ENCODE results near the gene SLIT1. TPM values are rescaled to one million over a fixed set of nuclear protein-coding genes. Genes with fewer than 3 reads are reported as not detected.
A peak's percentile ranks its signal among the peaks of the same experiment; 100 is the strongest.

SLIT1 gene
- total RNA-seq, 1 donor from 2014 or later = 55.7 TPM

DNA sequence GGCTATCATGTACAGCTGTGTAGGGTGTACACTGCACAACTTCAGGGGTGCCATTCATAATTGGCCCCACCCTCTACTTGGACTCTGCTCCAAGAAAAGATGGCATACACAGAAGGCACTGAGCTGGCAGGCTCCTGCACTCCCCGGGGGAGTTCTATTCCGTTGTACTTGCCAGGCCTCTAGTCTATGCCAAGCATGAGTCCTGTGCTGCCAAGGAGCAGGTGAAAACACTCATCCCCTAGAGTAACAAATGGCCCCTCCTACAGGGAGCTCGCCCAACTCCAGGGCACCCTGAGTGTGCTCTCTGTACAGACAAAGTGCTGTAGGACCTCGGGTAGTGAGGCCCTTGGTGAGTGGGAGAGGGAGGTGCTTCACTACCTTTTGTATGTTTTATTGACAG is 127.2 kb downstream of the SLIT1 start:
- H3K27me3 Mint-ChIP-seq = no peaks in the 10 kb centered on the region

DNA sequence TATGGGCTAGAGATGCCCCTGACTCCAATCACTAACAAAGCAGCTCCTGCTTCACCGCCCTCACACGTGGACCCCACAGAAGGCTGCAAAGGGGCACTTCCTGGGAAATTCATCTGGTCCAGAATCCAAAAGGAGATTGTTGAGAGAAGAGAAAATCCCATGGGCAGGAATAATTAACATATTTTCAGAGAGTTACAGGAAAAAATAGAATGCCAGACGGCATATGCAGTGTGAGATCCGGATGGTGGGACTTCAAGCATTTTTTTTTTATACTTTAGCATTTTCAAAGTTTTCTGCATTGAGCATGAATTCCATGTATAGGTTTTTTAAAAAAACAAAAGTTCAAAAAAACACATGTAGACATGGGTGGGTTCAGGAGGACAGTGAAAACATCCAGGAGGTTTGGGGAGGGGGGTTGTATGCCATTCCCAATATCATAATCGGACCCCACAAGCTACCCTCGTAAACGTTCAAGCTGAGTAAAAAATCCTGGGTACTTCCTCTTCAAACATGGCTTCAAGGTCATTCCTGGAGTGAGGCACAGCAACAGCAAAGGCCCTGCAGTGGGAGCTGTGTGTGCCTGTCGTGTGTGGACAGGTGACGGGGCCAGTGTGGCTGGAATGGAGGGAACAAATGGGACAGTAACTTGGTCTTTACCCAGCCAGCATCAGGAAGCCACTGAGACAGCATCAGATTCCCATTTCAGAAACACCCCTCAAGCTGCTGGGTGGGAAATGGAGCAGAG is 128.1 kb downstream of the SLIT1 start:
- H3K4me1 Mint-ChIP-seq (ENCODE audit: unreplicated experiment) = peaks cover 5% of the 10 kb centered on the region
- no peak for DNase-seq (ENCODE audit: extremely low spot score, unreplicated experiment)
- H3K27ac Mint-ChIP-seq = no peak overlapping the region
- H3K27me3 Mint-ChIP-seq = no peaks in the 10 kb centered on the region
- TF ChIP-seq, protein P1, sequence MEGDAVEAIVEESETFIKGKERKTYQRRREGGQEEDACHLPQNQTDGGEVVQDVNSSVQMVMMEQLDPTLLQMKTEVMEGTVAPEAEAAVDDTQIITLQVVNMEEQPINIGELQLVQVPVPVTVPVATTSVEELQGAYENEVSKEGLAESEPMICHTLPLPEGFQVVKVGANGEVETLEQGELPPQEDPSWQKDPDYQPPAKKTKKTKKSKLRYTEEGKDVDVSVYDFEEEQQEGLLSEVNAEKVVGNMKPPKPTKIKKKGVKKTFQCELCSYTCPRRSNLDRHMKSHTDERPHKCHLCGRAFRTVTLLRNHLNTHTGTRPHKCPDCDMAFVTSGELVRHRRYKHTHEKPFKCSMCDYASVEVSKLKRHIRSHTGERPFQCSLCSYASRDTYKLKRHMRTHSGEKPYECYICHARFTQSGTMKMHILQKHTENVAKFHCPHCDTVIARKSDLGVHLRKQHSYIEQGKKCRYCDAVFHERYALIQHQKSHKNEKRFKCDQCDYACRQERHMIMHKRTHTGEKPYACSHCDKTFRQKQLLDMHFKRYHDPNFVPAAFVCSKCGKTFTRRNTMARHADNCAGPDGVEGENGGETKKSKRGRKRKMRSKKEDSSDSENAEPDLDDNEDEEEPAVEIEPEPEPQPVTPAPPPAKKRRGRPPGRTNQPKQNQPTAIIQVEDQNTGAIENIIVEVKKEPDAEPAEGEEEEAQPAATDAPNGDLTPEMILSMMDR (conservative IDR thresholded peaks at IDR 0.05) = no peak
- peaks cover 4% of the 10 kb centered on the region for H3K36me3 Mint-ChIP-seq
- H3K4me3 Mint-ChIP-seq = no peak overlapping the region
- H3K9me3 Mint-ChIP-seq = no peaks in the 10 kb centered on the region

More for the DNA sequence above, 127.2 kb downstream of the SLIT1 start:
- Mint-ChIP-seq H3K36me3 (peaks cover 4% of the 10 kb centered on the region), H3K4me1 (ENCODE audit: unreplicated experiment) (peaks cover 8% of the 10 kb centered on the region), H3K4me3 (no peak overlapping the region), H3K9me3 (no peaks in the 10 kb centered on the region), H3K27ac (no peak overlapping the region)
- DNase-seq (ENCODE audit: extremely low spot score, unreplicated experiment) = no peak
- TF ChIP-seq, protein P1 (conservative IDR thresholded peaks at IDR 0.05) = no peak

DNA sequence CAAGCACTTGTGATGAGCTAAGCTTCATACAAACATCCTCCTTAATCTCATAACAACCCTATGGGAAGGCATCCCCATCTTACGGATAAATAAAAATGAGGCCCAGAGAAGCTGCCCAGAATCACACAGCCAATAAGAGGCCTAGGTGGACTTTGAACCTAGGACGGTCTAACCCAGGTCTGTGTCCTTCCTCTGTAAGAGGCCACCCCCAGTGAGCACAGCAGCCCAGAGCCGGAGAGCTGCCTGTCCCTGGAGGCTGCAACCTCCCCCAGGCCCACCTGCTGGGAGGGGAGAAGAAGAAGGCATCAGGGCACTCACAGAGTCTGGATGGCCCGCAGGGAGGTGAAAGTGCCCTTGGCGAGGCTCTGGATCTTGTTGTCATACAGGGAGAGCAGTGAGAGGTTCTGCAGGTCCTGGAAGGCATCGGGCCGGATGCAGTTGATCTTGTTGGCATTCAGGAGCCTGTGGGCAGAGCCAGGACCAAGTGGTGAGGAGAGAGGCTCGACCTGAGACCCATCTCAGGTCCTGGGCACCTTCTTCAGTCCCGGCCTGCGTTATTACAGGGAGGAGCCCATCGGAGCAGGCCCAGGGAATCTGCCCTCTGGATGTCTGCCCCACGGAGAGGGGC is 129.6 kb downstream of the SLIT1 start:
- no peak overlapping the region for H3K27ac Mint-ChIP-seq
- no peak for DNase-seq (ENCODE audit: extremely low spot score, unreplicated experiment)
- no peaks in the 10 kb centered on the region for H3K27me3 Mint-ChIP-seq
- H3K9me3 Mint-ChIP-seq = no peaks in the 10 kb centered on the region
- H3K36me3 Mint-ChIP-seq = peaks cover 4% of the 10 kb centered on the region
- H3K4me3 Mint-ChIP-seq = no peak overlapping the region
- TF ChIP-seq, protein P1 (conservative IDR thresholded peaks at IDR 0.05) = no peak
- H3K4me1 Mint-ChIP-seq (ENCODE audit: unreplicated experiment) = no peaks in the 10 kb centered on the region

DNA sequence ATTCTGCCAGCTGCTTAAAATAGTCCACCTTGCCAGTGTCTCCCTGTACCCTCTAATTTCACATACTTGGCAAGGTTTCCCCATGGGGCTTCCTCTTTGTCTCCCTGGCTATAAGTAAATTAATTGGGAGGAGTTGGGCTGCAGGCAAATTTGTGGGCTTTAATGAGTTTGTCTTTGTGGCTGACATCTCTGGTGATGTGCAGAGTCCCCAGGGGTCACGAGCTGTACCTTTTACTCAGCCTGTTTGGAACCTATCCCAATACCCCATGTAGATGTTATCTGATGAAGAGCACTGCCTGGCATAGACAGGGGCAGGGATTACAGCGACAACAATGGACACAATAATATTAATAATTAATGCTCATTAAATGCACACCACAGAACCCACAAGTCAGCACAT is 132.5 kb downstream of the SLIT1 start:
- H3K4me3 Mint-ChIP-seq = no peak overlapping the region
- H3K27me3 Mint-ChIP-seq = no peaks in the 10 kb centered on the region
- H3K4me1 Mint-ChIP-seq (ENCODE audit: unreplicated experiment) = no peaks in the 10 kb centered on the region
- TF ChIP-seq, protein P1 (conservative IDR thresholded peaks at IDR 0.05) = no peak
- no peak for DNase-seq (ENCODE audit: extremely low spot score, unreplicated experiment)
- no peaks in the 10 kb centered on the region for H3K9me3 Mint-ChIP-seq
- no peak overlapping the region for H3K27ac Mint-ChIP-seq
- peaks cover 4% of the 10 kb centered on the region for H3K36me3 Mint-ChIP-seq

DNA sequence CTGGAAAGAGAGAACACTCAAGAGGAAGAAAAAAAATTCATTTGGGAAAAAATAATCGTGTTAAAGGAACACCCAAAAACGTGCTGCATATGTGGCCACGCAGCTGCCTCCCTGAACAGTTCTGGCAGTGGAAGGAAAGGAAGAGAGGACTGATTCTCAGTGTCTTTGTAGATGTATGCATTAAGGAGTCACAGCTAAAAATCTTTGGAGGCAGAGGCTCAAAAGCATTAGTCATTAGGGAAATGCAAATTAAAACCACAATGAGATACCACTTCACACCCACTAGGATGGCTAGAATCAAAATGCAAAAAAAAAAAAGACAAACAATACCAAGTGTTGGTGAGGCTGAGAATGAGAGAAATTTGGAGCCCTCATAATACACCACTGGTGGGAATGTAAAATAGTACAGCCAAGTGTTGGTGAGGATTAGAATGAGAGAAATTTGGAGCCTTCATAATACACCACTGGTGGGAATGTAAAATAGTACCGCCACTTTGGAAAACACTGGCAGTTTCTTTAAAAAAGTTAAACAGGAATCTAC is 134.7 kb downstream of the SLIT1 start:
- H3K27me3 Mint-ChIP-seq = no peaks in the 10 kb centered on the region
- TF ChIP-seq, protein P1 (conservative IDR thresholded peaks at IDR 0.05) = no peak
- no peak for DNase-seq (ENCODE audit: extremely low spot score, unreplicated experiment)
- H3K27ac Mint-ChIP-seq = peak overlapping the region; percentile 14
- peaks cover 4% of the 10 kb centered on the region for H3K36me3 Mint-ChIP-seq
- H3K9me3 Mint-ChIP-seq = no peaks in the 10 kb centered on the region
- H3K4me3 Mint-ChIP-seq = no peak overlapping the region
- H3K4me1 Mint-ChIP-seq (ENCODE audit: unreplicated experiment) = no peaks in the 10 kb centered on the region
